Gastroesophageal sphincter (tissue), 4 donors: Measurements from ENCODE around the gene IDUA. TPM values are rescaled to one million over a fixed set of nuclear protein-coding genes. Genes with fewer than 3 reads are reported as not detected.
A peak's percentile ranks its signal among the peaks of the same experiment; 100 is the strongest.

Experiments
- ATAC-seq: fragments of 150-250 bp; one replicate; pipeline ENCODE4 v1.9.1; 2016; ENCODE audit warnings: mild to moderate bottlenecking, moderate library complexity
- H3K27ac ChIP-seq, 4 donors: fragments of 200-600 bp; sonication (generic) in 3 of 4; 1 replicate in 3 of 4; 2 replicates in 1 of 4; pipeline ENCODE4 v1.5.1; 2016 to 2019
- H3K27me3 ChIP-seq: fragments of 200-600 bp; sonication (generic); one replicate; pipeline ENCODE4 v1.5.1; 2019
- H3K36me3 ChIP-seq, 2 donors: fragments of 200-600 bp; sonication (generic); one replicate each; pipeline ENCODE4 v1.5.1; 2019; ENCODE audit warnings: control low read depth in 1 of 2
- H3K4me1 ChIP-seq, 3 donors: fragments of 200-600 bp; sonication (generic); 1 replicate in 2 of 3; 2 replicates in 1 of 3; pipeline ENCODE4 v1.5.1; 2016 to 2019; ENCODE audit warnings: control low read depth in 2 of 3
- H3K4me3 ChIP-seq, 2 donors: fragments of 200-600 bp; sonication (generic); one replicate each; pipeline ENCODE4 v1.5.1; 2019; ENCODE audit warnings: mild to moderate bottlenecking in 1 of 2, moderate library complexity in 1 of 2
- H3K9me3 ChIP-seq, 3 donors: fragments of 200-600 bp; sonication (generic); one replicate each; pipeline ENCODE4 v1.5.1; 2017 to 2019; ENCODE audit warnings: control low read depth in 2 of 3
- EP300 ChIP-seq: sonication (generic); formaldehyde crosslinking; IDR thresholded peaks from one replicate; pipeline ENCODE4 v1.6.1; 2017; ENCODE audit warnings: antibody characterized with exemption, mild to moderate bottlenecking
- POLR2A ChIP-seq, 2 donors: fragments of 450-650 bp; IDR thresholded peaks; one replicate each; pipeline ENCODE4 v1.6.1; 2017; ENCODE audit warnings: antibody characterized with exemption in 2 of 2, mild to moderate bottlenecking in 2 of 2, moderate library complexity in 1 of 2
- POLR2AphosphoS5 ChIP-seq: sonication (generic); formaldehyde crosslinking; IDR thresholded peaks from one replicate; pipeline ENCODE4 v1.6.1; 2017; ENCODE audit warnings: antibody characterized with exemption
- WGBS, 2 donors: methylation state at CpG; one replicate each; pipeline ENCODE4 v1.1.5; 2018; ENCODE audit warnings: low coverage in 1 of 2; 5-methylcytosine and 5-hydroxymethylcytosine counted together
- total RNA-seq, 4 donors: library from RNA; depleted of rRNA; stranded (reverse); fragments of >200 nt; gene quantifications; one replicate each; pipeline ENCODE4 v1.1.0, GENCODE V29; 2016
- TF ChIP-seq, protein P1 (sequence below), 4 experiments: fragments of 200-600 bp in 2 of 4; fragments of 450-650 bp in 2 of 4; sonication (generic) in 1 of 4; IDR thresholded peaks; one replicate each; pipeline ENCODE4 v1.5.1; 2017 to 2019; ENCODE audit warnings: antibody characterized with exemption in 4 of 4, mild to moderate bottlenecking in 2 of 4, moderate library complexity in 2 of 4

The IDUA gene
- total RNA-seq, 4 donors from 2014 or later = 4.6 to 15.1 (median 12.2) TPM

DNA sequence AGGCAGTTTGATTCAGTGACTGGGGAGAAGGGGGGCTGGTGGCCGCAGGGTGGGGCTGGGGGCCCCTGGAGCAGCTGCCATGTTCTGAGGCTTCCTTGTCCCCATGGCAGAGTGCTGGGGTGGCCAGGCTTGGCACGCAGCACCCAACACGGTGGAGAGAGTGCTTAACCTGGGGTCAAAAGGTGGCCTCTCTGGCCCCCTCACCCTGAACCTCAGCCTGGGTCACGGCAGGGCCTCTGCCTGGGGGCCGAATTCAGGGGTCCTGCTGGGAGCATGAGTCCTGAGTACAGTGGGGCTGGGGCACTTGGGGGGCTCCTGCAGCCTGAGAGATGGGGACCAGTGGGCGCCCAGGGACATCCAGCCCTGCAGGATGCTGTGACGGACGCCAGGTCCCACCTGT lies 44.5 kb downstream of the IDUA start:
- H3K4me1 ChIP-seq = peaks cover 0 to 36% (median 6%) of the 10 kb centered on the region in 3 donors
- H3K27me3 ChIP-seq = peaks cover 65% of the 10 kb centered on the region
- H3K36me3 ChIP-seq = no peaks in the 10 kb centered on the region
- no peak for ATAC-seq
- H3K4me3 ChIP-seq = no peak overlapping the region
- no peak overlapping the region for H3K27ac ChIP-seq
- no peaks in the 10 kb centered on the region for H3K9me3 ChIP-seq
- TF ChIP-seq EP300 (no peak), POLR2A (IDR thresholded peaks at IDR 0.05) (no peak), POLR2AphosphoS5 (no peak)
- TF ChIP-seq, protein P1, sequence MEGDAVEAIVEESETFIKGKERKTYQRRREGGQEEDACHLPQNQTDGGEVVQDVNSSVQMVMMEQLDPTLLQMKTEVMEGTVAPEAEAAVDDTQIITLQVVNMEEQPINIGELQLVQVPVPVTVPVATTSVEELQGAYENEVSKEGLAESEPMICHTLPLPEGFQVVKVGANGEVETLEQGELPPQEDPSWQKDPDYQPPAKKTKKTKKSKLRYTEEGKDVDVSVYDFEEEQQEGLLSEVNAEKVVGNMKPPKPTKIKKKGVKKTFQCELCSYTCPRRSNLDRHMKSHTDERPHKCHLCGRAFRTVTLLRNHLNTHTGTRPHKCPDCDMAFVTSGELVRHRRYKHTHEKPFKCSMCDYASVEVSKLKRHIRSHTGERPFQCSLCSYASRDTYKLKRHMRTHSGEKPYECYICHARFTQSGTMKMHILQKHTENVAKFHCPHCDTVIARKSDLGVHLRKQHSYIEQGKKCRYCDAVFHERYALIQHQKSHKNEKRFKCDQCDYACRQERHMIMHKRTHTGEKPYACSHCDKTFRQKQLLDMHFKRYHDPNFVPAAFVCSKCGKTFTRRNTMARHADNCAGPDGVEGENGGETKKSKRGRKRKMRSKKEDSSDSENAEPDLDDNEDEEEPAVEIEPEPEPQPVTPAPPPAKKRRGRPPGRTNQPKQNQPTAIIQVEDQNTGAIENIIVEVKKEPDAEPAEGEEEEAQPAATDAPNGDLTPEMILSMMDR (IDR thresholded peaks at IDR 0.05) = no peak
- WGBS, 2 donors = 100% methylated on average over 1 of the region's 8 CpGs; no CpG with 5 or more reads in 1 of the 2 donors

DNA sequence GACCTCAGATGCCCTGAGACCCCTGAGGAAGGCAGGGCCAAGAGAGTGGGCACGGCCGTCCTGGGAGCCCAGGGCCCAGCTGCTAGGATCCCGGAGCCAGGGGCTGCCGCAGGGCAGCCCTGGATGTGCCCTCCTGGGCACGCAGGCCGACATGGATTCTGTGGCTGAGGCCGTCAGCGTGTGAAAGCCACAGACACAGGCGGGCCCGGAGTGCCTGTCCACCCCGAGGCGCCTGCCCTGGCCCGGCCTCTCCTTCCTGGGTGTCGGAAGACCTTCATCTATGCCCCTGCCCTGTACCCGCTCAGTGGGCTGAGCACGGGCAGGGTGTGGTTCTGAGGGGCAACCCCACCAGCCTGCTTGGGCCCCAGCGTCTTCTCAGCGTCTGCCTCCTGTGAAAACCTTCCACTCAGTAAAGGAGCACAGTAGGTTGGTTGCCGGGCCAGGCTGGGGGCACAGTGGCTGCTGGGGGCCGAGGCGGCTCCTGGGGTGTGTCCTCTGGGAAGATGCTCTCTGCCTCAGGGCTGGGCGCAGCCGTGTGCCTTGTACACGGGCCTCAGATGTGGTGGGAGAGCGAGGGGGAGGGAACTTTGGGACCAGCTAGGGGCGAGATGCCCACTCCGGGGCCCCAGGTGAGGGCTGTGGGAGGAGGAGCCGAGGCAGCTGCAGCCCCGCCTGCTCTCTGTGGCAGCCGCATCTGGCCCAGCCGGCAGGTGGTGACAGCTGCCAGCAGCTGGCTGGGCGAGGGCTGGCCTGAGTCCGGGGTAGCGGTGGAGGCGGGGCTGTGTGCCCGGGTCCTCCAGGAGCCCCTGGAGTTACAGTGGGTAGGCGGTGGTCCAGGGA lies 45.3 kb downstream of the IDUA start:
- TF ChIP-seq POLR2AphosphoS5 = no peak
- TF ChIP-seq EP300 = no peak
- 93 to 100% methylated on average over 1 to 3 of the region's 37 CpGs for WGBS, 2 donors
- H3K36me3 ChIP-seq = no peaks in the 10 kb centered on the region
- H3K9me3 ChIP-seq = no peaks in the 10 kb centered on the region
- H3K4me3 ChIP-seq = no peak overlapping the region
- no peak for ATAC-seq
- H3K4me1 ChIP-seq = peaks cover 0 to 36% (median 6%) of the 10 kb centered on the region in 3 donors
- H3K27me3 ChIP-seq = peaks cover 65% of the 10 kb centered on the region
- no peak overlapping the region for H3K27ac ChIP-seq

DNA sequence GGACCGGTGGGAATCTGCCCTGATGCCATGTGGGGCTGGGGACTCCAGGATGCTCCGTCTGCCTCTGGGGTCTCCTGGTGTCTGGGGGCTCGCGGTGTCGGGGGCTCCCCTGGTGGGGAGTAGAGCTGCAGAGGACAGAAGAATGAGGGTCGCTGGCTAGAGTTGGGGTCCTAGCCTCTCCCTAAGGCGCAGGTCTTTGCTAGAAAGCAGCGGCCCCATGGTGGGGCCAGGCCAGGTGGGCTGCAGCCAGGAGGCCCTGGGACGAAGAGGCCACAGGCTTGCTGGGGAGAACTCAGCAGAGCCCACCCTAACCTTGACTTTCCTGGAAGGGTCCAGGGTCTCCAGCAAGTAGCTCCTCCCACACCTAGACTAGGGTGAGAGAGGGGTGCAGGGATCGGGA lies 46.0 kb downstream of the IDUA start:
- Histone ChIP-seq H3K27me3 (peaks cover 59% of the 10 kb centered on the region), H3K4me1 (peaks cover 0 to 36% (median 6%) of the 10 kb centered on the region in 3 donors), H3K27ac (no peak overlapping the region), H3K9me3 (no peaks in the 10 kb centered on the region), H3K36me3 (no peaks in the 10 kb centered on the region), H3K4me3 (no peak overlapping the region)
- no CpG with 5 or more reads among the region's 10 CpGs for WGBS, 2 donors
- ATAC-seq = no peak
- no peak for TF ChIP-seq POLR2AphosphoS5
- TF ChIP-seq, protein P1 (IDR thresholded peaks at IDR 0.05) = no peak

DNA sequence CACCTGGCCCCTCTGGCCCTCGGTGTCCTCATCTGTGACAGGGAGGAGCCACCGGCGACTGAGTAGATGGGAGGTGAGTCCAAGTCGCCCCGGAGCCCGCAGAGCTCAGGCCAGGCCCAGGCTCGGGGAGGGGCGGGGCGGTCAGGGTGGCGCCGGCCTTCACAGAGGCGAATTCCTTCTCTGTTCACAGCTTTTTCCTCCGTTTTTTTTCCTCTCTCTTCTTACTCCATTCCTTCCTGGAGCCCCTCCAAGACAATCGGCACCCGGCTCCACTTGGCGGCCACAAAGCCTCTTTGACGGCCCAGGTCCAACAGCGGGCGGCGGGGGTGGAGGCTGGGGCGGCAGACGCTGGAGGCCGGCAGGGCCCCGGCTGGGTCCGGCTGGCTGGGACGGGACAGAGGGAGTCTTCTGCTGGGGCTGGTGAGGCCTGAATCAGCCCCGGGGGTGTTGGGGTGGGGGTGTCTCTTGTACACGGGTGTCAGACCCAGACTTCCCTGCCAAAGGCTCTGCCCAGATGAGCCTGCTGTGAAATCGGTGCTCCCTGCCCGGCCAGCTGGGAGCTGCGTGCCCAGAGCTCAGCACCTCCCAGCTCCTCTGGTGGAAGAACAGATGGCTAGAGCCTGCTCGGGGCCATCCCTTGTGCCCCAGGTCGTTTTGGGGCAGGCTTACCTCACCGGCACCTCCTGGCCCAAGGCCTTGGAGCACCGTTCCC lies 47.2 kb downstream of the IDUA start:
- H3K4me3 ChIP-seq = peak overlapping the region in 1 of 2 donors; percentile 31
- WGBS, 2 donors = no CpG with 5 or more reads among the region's 35 CpGs
- H3K27ac ChIP-seq = peak overlapping the region in 3 of 4 donors; percentile 30 to 68 (median 57)
- no peaks in the 10 kb centered on the region for H3K36me3 ChIP-seq
- TF ChIP-seq POLR2A (IDR thresholded peaks at IDR 0.05) (no peak), POLR2AphosphoS5 (peak; percentile 19)
- peaks cover 0 to 42% (median 6%) of the 10 kb centered on the region in 3 donors for H3K4me1 ChIP-seq
- peak; percentile 69 for ATAC-seq
- H3K27me3 ChIP-seq = peaks cover 47% of the 10 kb centered on the region
- no peaks in the 10 kb centered on the region for H3K9me3 ChIP-seq

DNA sequence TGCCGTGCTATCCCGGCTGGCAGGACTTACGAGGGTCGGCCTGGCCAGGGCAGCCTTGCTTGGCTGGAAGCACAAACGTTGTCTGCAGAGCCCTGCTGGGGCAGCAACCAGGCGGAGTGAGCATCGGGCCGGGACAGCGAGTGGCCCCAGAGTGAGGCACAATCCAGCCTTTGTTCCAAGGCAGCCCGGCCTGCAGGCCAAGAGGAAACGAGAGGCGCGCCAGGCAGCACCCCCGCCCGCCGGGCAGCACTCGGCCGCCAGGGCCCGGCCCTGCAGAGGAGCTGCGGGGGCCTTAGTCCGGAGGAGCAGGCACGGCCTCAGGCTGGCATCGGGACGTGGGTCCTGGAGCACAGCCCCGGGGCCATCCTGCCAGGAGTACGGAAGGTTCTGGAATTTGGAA lies 48.7 kb downstream of the IDUA start:
- no peak for ATAC-seq
- no peaks in the 10 kb centered on the region for H3K36me3 ChIP-seq
- TF ChIP-seq, protein P1 (IDR thresholded peaks at IDR 0.05) = no peak
- TF ChIP-seq POLR2A (IDR thresholded peaks at IDR 0.05) = no peak
- no peak for TF ChIP-seq EP300
- TF ChIP-seq POLR2AphosphoS5 = no peak
- H3K9me3 ChIP-seq = no peaks in the 10 kb centered on the region
- no CpG with 5 or more reads among the region's 26 CpGs for WGBS, 2 donors
- peaks cover 40% of the 10 kb centered on the region for H3K27me3 ChIP-seq
- no peak overlapping the region for H3K4me3 ChIP-seq
- H3K4me1 ChIP-seq = peaks cover 0 to 57% (median 17%) of the 10 kb centered on the region in 3 donors
- H3K27ac ChIP-seq = no peak overlapping the region
